Hematopoietic multipotent progenitor cell treated with erythropoietin and hydrocortisone succinate and interleukin-3 and kit ligand, for 6 days (in vitro differentiated cells): Measurements from ENCODE around the gene USP21.

Experiments
- DNase-seq: peaks from one replicate; pipeline ENCODE4 v3.0.0-alpha.2; 2015

Gene USP21

DNA sequence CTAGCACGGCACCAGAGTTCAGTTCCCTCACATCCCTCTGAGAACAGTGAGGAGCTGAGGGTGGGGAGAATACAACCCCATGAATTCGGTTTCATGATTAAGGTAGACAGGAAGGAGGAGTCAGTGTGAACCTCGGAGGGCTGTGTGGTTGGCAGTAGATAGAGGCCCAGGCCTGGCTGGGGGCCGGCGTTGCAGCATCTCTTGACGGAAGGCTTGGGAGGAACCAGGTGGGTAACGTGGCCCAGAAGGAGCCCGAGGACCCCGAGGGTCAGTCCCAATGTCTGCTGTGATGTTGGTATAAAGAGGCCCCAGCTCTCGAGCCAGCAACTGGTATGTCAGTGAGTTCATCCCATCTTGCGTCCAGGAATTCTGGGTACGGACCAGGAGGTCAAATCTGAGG, 12.4 kb downstream of the USP21 start:
- DNase-seq: no peak

DNA sequence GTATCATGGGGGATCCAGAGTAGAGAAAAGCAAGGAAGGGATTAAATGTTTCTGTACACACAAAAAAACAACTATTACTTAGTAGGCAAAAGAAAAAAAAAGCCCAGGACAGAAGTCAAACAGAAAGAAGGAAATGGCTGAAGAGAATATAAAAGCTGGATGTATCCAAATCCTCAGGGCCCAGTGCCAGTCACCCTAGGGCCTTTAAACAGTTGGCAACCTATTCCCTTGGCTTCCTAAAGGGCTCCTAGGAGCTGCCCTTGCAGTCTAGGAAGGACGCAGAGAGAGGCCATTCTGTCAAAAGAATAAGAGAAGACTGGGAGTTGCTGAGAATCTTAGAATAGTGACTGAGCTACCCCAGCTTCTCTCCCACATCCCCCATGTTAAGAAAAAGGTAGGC, 13.0 kb downstream of the USP21 start:
- no peak for DNase-seq

DNA sequence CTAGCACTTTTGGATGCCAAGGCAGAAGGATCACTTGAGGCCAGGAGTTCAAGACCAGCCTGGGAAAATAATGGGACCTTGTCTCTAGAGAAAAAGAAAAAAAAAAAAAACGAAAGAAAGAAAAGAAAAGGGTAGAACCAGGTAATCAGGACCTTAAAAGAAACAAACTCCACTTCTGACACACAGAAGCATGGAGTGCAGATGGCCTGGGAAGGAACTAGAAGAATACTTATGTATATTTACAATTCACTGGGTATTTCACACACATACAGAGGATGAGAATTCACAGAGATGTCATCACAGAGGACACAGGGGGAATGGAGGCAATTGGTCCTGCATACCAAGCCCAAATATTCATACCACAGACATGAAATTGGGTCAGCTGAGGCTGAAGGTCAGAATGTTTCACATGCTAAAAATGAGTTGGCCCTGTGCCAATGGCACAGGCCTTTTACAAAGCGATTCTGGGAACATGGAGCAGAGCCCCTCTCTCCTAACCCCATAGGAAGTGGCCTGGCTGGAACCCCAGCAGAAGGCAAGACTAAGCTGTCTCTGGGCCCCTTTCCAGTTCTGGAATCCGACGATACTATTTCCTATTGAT, 13.6 kb downstream of the USP21 start:
- no peak for DNase-seq

DNA sequence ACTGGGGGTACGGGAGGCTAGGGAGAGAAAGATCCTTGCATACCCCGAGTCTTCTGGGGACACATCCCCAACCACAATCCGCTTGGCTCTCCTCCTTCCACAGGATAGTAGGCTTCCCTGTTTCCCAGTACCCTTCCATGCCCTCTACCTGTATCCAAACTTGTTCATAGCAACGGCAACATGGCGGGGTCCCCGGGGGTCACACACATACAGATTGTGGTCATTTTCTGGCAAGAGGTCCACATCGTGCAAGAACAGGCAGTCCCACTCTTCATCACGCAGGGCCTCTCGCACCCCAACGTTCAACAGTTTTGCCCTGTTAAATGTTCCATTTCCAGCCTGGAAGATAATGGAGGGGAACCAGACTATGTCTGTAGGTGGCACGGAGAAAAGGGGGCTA, 14.4 kb downstream of the USP21 start:
- DNase-seq: no peak

DNA sequence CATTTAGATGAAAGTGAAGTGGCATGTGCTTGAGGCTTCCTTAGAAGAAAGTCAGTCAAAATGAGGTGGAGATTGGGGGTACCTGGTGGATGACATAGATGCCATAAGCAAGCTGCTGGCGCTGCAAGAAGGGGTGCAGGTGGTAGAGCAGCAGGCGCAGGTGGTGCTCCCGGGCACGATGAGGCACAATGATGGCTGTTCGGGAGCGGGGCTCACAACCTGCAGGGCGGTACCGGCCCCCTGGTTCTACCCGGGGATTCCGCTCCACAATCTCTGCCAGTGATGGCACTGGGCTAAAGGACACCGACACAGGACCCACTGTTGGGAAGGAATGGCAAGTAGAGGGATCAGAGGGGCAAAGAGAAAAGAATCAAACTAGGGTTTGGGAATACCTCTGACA, 15.6 kb downstream of the USP21 start:
- DNase-seq: no peak

DNA sequence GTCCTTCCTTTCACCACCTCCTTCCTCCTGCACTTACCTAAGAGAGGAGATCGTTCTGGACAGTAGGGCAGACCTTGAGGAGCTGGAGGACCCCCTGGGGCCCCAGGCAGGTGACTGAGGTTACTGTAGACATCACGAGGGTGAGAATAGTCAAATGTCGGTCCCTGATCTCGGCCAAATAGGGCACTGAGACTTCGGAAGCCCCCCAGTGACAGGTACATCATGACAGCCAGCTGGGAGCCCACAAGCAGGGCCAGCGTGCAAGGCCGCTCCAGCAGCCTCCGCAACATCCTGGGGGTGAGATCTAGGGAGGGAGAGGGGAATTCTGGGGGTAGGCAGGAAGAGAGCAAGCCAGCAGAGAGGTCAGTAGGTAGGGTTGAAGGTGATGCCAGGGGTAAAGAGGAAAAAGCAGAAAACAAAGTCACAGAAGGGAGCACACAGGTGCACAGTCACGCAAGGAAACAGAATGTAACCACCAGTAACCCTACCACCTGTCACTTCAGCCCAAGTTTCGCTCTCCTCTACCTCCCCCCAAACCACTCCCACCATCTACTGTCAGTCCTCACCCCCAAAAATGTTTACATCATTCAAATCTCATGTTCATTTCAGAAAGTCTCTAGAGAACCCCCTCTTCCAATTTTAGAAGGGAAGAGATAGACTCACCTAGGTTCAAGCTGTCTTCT, 16.6 kb downstream of the USP21 start:
- DNase-seq: no peak

DNA sequence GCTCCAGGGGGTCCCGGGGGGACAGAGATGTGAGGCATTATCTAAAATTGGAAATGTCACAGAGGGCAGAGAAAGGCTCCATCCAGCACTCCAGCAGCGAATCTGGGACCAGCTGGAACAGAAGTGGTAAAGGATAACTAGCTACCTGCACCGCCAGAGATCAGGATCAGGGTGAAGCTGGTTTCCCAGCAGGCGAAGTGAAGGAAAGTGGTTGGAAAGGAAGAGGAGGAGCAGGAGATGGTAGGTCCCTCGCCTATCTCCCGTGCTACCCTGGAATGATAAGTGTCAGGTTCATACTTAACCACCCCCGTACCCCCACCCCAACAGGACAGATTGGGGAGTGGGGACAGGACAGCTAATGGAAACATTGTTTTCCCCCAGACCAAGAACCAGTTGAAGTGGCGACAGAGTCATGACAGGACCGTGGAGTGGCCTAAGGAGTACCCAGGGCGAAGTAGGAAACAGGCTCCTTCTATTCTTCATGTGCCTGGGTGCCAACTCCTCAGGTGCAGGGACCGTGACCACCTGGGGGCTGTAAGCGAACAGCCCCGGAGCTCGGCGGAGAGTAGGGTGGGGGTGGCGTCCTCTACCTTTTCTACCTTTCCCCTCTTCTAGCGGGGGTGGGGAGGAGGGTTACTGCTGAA, 17.3 kb downstream of the USP21 start:
- DNase-seq: no peak

DNA sequence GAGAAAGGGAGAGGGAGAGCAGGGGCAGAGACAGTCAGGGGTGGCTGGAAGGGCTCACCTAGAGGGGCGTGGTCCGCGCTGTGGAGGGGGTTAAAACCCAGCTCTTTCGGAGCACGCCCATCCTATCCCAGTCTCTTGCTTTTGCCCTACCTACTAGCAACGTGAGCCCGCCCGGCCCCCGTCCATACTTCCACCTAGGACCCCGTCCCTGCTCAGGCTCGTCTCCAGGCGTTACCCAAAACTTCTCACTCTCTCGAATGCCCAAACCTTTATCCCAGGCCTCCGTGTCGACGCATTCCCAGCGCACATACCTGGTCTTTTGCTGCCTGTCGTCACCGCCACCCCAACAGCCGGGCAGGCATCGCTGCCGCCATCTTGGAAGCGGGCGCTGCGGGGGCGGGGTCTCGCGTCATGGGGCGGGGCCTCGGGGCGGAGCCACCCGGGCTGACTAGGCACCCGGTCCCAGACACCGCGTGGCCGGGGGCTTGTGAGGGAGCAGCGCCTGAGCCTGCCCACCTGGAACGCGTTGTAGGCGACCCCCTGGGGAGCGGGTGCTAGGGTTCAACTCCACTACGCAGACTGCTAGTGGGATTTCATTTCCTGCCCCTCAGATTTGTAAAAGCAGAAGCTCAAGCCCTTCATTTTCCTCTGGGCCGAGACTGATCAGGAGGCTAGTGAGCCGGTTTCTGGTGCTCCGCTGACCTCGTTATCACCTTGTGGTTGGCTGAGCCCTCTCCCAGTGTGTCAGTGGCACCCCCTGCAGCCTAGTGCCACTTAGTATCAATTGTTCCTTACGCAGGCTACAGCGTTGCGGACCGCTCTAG, 18.0 kb downstream of the USP21 start, which contains the start of gene B4GALT3:
B4GALT3 (minus strand) TSS at position 396 of the 824 bp plus-strand sequence. CDS start 1,447 bp downstream, outside the sequence.
- peak; percentile 93 for DNase-seq

DNA sequence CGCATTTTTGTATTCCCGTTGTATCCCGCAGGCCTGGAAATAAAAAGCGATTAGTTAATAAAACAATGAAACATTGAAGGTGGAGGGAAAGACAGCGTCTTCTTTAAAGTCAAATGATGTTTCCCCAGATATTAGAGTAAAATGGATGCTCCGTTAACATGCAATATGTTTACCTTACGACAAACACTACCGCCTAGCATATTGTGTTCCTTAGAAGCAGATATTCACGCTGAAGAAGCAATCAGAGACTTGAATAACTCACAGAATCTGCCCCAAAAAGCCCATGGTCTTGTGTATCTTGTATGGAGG, 18.6 kb downstream of the USP21 start:
- no peak for DNase-seq

DNA sequence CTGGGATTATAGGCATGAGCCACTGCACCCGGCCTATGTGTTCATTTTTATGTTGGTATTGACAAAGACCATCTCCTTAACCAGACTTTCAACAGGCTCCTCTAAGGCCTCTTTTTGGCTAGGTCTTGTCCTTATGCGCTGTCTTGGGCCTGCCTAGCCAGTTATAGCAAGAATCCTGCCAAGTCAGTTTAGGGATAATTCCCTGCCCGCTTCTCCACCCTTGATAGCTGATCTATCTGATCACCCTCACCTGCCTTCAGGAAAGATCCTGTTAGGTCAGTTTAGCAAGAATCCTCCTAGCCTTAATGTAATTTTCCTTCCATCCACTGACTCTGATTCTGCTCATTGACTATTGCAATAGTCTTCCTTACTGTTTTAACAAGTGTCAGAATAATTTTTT, 20.4 kb downstream of the USP21 start:
- DNase-seq: no peak

DNA sequence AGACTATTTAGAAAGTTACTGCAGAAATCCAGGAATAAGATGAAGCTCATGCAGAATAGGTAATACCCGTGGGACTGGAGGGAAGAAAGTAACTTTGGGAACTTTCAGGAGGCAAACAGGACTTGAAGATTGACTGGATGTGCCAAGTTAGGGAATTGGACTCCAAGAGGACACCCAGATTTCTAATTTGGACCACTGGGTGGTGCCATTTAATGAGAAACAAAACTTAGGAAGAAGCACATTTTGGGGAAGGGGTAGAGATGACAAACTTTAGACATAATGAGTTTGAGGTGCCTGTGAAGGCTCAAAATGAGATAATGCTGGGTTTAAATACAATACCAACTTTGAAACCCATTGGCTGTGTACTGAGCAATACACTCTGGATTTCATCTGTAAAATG, 21.3 kb downstream of the USP21 start:
- DNase-seq: no peak

DNA sequence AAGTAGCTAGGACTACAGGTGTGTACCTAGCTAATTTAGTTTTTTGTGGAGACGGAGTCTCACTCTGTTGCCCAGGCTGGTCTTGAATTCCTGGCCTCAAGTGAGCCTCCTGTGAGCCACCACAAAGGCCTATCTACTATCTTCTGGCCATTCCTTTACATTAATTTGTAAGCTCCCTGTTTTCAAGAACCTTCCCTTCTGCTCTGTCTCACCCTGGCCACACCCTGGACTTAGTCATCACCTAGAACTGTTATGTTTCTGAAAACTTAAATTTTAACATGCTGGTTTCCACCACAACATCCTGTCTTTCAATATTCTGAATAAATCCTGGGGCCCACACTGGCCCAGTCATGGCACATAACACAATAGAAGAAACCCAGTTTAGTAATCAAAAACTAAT, 22.9 kb downstream of the USP21 start:
- DNase-seq: no peak

DNA sequence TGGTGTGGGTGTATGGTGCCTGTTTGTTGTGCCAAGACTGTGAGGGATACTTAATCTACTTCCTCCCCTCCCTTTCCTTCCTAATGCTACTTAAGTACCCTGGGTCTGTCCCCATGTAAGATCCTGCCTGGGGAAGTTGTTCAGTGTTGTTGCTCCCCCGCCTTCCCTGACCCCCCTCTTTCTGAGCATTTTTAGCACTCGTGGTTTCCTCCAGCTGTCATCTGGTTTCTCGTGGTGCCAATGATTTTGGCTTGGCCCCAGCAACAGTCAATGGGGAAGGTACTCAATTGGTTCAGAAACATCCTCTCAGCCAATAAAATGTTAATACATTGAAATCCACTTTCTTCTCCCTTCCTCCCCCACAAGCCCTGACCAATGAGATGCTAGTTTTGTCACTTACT, 26.0 kb downstream of the USP21 start:
- DNase-seq: peak; percentile 90

DNA sequence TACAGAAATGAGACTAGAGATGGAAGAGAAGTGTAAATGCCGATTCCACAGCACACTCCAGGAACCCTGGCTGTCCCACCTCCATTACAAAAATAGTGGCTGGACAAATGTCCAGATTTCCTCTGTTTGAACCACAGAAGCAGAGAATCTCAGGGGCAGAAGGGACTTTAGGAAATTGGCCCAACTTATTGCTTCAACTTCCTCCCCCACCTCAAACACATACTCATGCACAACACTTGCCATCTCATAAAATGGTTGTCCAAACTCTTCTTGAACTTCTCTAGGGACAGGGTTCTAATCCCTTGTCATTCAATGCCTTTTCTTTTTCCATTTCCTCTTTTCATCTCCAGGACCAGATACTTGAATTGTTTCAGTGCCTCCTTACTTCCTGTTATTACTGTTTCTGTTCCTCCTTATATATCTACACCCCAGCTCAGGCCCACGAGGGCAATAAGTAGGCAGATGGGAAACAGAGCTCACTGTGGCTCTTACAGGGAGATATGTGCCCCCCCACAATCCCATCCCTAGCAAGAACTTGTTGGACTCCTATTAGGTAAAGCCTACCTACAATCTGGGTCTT, 26.5 kb downstream of the USP21 start:
- DNase-seq: peak; percentile 47

DNA sequence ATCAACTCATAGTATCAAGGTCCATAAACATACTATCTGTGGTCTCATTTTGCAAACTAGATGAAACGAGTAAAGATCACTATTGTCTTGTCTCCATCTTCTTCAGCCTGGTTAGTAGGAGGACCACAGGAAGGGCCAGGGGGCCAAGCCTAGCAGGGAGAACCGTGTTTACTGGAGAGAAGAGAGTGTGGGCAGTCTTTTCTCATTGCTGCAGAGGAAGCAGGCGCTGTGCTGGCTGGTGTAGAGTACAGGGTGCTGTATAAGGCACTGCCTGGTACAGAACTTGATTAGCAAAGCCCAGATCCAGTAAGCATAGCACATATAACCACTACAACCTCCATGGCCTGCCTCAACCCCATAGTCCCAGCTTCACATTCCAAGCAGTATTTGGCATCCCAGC, 28.0 kb downstream of the USP21 start:
- DNase-seq: no peak

DNA sequence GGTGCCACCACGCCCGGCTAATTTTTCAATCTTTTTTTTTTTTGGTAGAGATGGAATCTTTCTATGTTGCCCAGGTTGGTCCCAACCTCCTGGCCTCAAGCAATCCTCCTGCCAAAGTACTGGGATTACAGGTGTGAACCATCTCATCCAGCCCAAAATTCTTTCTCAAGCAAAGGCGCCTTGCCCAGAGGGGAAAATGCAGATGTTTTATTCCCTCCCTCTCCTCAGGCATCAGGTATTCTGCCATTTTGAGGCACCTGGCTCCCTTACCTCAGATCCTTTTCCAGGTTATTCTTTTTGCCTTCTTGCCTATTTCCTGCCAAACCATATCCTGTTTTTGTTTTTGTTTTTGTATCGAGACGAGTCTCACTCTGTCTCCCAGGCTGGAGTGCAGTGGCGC, 29.1 kb downstream of the USP21 start:
- DNase-seq: no peak

DNA sequence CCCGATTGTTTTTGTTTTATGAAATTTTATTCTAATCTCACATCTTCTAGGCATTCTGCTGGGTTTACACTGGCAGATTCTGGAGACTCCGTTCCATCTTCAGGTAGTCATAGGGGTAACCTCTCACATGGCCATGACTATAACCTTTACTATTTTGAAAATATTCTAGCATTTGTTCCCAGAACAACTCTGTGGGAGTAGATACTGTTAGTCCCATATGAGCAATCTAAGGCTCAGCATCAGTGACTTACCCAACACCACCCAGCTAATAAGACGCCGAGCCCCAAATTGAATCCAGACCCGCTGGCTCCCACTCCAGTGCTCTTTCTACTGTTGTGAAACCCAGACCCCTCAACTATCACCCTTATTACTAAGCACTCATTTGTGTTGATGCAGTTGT, 29.7 kb downstream of the USP21 start:
- no peak for DNase-seq

DNA sequence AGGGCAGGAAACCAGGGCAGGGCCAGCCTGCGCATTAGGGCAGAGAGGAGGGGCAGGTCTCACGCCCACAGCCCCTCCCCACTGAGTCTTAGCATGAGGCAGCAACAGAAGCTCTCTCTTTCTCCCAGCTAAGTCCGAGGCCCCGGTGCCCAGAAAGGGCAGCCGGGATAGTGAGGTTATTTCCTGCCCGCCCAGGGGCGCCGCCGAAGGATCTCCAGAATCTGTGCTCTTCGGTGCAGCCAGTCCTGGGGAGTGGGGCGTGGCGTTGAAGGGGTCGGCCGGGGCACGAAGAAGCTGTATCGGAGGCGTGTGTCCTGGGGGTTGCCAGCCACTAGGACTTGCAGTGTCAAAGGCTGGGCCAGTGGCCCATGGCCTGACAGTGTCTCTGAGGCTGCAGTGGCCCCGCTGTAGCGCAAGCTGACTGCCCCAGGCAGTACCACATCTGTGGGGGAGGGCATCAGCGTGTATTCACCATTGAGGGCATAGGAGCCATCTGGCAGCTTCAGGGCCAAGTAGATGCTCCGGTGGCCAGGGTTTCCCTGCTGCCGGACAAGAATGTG, 31.7 kb downstream of the USP21 start:
- DNase-seq: no peak

DNA sequence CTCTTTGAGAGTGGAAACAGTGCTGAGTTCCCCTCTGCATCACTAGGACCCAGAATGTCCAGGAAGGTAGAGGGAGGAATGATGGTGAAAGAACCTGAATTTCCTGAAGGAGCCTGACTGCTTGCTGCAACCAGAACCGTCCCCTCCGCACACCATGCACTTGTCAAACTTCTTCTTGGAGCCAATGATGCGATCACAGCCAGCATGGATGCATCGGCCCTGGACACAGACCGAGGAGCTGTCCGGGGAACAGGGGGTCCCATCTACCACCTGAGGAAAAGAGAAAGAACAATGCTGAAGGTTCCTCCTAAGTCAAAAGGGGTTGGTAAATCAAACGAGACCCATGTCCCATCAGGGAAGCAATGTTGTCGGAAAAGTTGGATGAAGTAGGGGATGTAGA, 32.7 kb downstream of the USP21 start:
- no peak for DNase-seq

DNA sequence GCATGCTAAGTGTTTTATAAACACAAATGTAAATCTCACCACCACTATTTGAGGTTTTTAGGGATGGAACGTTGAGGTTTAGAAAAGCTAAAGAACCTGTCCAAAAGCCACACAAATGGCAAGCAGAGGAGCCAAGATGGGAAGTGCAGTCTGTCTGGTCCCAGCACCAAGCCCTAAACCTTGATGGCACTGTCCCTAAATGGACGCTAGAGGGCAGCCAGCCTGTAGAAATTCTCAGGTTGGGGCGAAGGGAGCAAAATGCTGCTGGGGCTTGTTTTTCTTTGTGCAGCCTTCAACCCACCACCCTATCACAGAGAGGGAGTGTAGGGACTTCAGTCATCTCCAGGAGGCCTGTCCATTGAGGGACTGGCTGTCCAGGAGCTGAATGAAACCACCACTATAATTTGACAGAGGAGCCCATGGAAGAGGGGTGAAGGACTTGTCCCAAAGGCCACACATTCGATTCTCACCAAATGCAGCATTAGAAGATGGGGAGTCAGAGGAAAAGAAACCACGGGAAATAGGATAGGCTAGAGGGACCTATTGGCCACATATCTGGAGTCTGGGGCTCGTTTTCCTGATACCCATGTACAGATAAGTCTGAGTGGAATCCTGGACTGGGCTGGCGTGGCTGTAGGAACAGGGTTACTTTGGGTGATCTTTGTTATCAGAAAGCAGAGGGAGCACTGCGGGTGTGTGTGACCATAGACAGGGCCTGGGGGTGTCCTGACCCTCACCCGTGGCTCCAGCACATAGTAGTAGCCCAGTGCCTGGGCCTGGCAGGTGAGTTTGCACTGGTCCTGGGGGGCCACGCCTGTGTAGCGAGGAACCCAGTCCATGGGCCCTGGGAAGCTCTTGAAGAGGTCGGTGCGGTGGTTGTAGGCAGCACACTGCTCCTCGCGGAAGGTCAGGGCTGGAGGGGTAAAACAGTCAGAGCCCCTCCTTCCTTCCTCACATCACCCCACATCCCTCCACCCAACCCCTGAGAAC, 33.5 kb downstream of the USP21 start:
- peak; percentile 93 for DNase-seq

DNA sequence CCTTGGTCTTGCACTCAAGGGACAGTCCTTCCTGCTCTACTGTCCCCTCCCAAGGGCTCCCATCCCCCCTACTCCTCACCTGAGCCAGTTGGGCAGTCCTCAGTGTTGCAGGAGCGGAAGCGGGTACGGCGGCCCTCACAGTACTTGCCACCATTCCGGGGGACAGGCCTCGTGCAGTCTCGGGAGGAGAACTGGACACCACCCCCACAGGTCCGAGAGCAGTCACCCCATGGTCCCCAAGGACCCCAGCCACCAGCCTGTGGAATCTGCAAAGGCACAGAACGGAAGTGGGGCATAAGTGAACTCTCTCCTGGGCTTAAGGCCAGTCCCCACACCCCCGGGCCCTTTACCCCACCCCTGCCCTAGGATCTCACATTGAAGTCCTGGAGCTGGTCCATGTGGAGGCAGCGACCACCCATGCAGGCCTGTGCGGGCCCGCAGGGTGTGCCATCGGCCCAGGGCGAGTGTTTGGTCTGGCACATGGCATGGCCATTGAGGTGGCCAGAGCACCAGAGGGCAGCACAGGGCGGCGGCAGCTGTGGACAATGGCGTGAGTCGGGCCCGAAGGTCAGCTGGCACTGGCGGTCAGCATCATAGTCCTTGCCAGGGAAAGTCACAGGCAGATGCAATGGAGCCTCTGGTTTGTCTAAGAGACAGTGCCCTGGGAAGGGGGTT, 34.4 kb downstream of the USP21 start:
- DNase-seq: no peak
